ENCODE data around the gene USP32.

- TF ChIP-seq CTCF (IDR thresholded peaks at IDR 0.05) (no peak), POLR2A (IDR thresholded peaks at IDR 0.05) (no peak)
Observed at GRCh38 chr17:60395508-60396065, 3.7 kb upstream of the USP32 start.
